Heart left ventricle (tissue), 13 donors: ENCODE data around the gene DES.

Experiments used
- CTCF ChIP-seq, 12 donors: fragments of 200-600 bp; sonication (generic) in 4 of 12; IDR thresholded peaks; one replicate each; pipeline versions ENCODE4 v1.5.0 to v1.8.0; 2018 to 2022; ENCODE audit warnings: antibody characterized with exemption in 12 of 12, mild to moderate bottlenecking in 5 of 12
- POLR2A ChIP-seq, 2 donors: fragments of 450-650 bp; IDR thresholded peaks; one replicate each; pipeline ENCODE4 v1.6.1; 2017; ENCODE audit warnings: antibody characterized with exemption in 2 of 2, mild to moderate bottlenecking in 2 of 2, moderate library complexity in 2 of 2
- donor health status: ischemic (EF 13 %, LVEDD 7.1; RV severe dilation, severe dysfunction).
- donor health status: DM: no; HTN: yes; CAD: no.
- donor health status: DM: no; HTN: no; CAD: no.
- donor health status: ischemic (EF 25% LVEDD 6.9; RV normal size, moderate dysfunction).
- donor health status: ischemic (EF 25% LVEDD 5.7; RV mildly dilated, moderate dysfunction).
- donor health status: ischemic (EF 35%, LVEDD 5.7; RV mildly dilated, moderate dysfunction).
- donor health status: nonischemic (EF 11% LVEDD 7.7; RV severe dilation, severe dysfunction).
- donor health status: DM: yes; HTN: yes; CAD: no.
- donor health status: PGD.
- donor health status: ischemic (EF 29% LVEDD 5.4; RV normal size, mild dysfunction).
- donor health status: nonischemic (EF 23%, LVEDD 6.1; RV moderate dilation, normal function).

- TF ChIP-seq CTCF (IDR thresholded peaks at IDR 0.05) (no peak), POLR2A (IDR thresholded peaks at IDR 0.05) (no peak)
These were observed 14.3 kb upstream of the DES start for GRCh38 chr2:219403861-219404260.
